ENCODE results near the gene RAP1A. TPM values are rescaled to one million over a fixed set of nuclear protein-coding genes. Genes with fewer than 3 reads are reported as not detected.

RAP1A gene
- total RNA-seq, 1 experiment from 2014 or later, result 26.7 TPM

GRCh38 chr1:111754984-111755330 lies 135.4 kb downstream of the RAP1A start:
- Histone ChIP-seq H3K23me2 (ENCODE audit: insufficient read length, low read depth, low read length, poor library complexity, severe bottlenecking) (peaks cover 11% of the 10 kb centered on the region), H2BK5ac (ENCODE audit: insufficient read length, low read length) (peak overlapping the region; percentile 30), H4K91ac (ENCODE audit: insufficient read length, low read depth, low read length) (no peak overlapping the region), H3K14ac (ENCODE audit: insufficient read depth, low read length) (peak overlapping the region; percentile 93; the same call in 1 of the 2 replicates), H4K5ac (ENCODE audit: insufficient read length, low read depth, low read length) (peak overlapping the region; percentile 90), H3T11ph (ENCODE audit: low read length) (no peak overlapping the region), H3K18ac (ENCODE audit: insufficient read length, low read depth, low read length) (peak overlapping the region; percentile 95), H3K23ac (ENCODE audit: insufficient read length, low read depth, low read length) (no peak overlapping the region), H3K4me1 (ENCODE audit: insufficient read depth, low read length) (peaks cover 1% of the 10 kb centered on the region), H2BK20ac (ENCODE audit: low read depth, low read length, poor library complexity, severe bottlenecking) (no peak overlapping the region), H3K27me3 (ENCODE audit: insufficient read depth, low read length) (no peaks in the 10 kb centered on the region), H2BK120ac (ENCODE audit: low read depth, low read length, poor library complexity, severe bottlenecking) (no peak overlapping the region), H3K4me2 (ENCODE audit: insufficient read depth, insufficient read length, low read length) (peak overlapping the region; percentile 95), H3K4ac (ENCODE audit: low read depth, low read length) (no peak overlapping the region; the same call in 1 of the 2 replicates), H4K20me1 (ENCODE audit: control insufficient read depth, insufficient read depth, insufficient read length) (no peaks in the 10 kb centered on the region), H2AK5ac (ENCODE audit: insufficient read length, low read length) (no peak overlapping the region), H3K27ac (ENCODE audit: insufficient read length, low read depth, low read length) (peak overlapping the region; percentile 90), H4K8ac (replicated peaks; ENCODE audit: insufficient read length, low read depth, low read length) (peak overlapping the region; percentile 10), H2BK12ac (ENCODE audit: insufficient read length, low read depth, low read length) (no peak overlapping the region), H2AFZ (ENCODE audit: low read length) (peak overlapping the region; percentile 98), H3K79me2 (ENCODE audit: insufficient read depth, low read length) (peaks cover 14% of the 10 kb centered on the region), H3K56ac (ENCODE audit: insufficient read length, low read depth, low read length) (peak overlapping the region; percentile 97), H3K9ac (ENCODE audit: extremely low read depth, insufficient read length, low read length) (peak overlapping the region; percentile 88), H2BK15ac (ENCODE audit: low read depth, low read length) (no peak overlapping the region), H3K79me1 (ENCODE audit: insufficient read depth, low read depth, low read length, poor library complexity, severe bottlenecking) (peaks cover 7% of the 10 kb centered on the region), H3K9me3 (ENCODE audit: control insufficient read depth, low read depth, low read length) (no peaks in the 10 kb centered on the region)
- Mint-ChIP-seq H3K27ac (peak overlapping the region; percentile 88 to 98 (median 98); a peak in 6 of 7 replicates), H3K27me3 (ENCODE audit: low read depth) (no peaks in the 10 kb centered on the region; the same call in 1 of the 2 replicates), H3K9me3 (no peaks in the 10 kb centered on the region; a peak in 1 of 5 replicates), H3K4me1 (peaks cover 19 to 21% of the 10 kb centered on the region in 2 experiments), H3K4me3 (peak overlapping the region; percentile 80 to 96), H3K36me3 (ENCODE audit: insufficient read depth in 1 of 3, low read depth in 3 of 3) (peaks cover 15 to 31% (median 24%) of the 10 kb centered on the region in 3 experiments)
- TF ChIP-seq CTCF (conservative IDR thresholded peaks at IDR 0.05), result no peak
- no CpG with 5 or more reads among the region's 12 CpGs for WGBS (ENCODE audit: extremely low coverage, insufficient read length, low lambda C conversion rate)
- no peak for DNase-seq
